ENCODE results near the gene ID3. TPM values are rescaled to one million over a fixed set of nuclear protein-coding genes. Genes with fewer than 3 reads are reported as not detected.

The ID3 gene
- total and polyA plus RNA-seq, 9 of the 15 experiments (the other 6 are each of a cell fraction or from before 2014, with no cell fraction given) = 6.8 to 59.8 (median 23.5) TPM

- TF ChIP-seq BMI1 (IDR thresholded peaks at IDR 0.05; ENCODE audit: low read length) (no peak), KHSRP (IDR thresholded peaks at IDR 0.05) (0 out of 2 replicates have a peak, but pooled peaks have one; percentile 40), RCOR1 (IDR thresholded peaks at IDR 0.05; ENCODE audit: borderline replicate concordance in 1 of 2, low read depth in 2 of 2, low read length in 2 of 2) (no peak), HOMEZ (CRISPR knock-in tag; IDR thresholded peaks at IDR 0.05) (no peak), MCM7 (IDR thresholded peaks at IDR 0.05) (no peak), YY1 (IDR thresholded peaks at IDR 0.05; ENCODE audit: borderline replicate concordance in 1 of 3, control insufficient read depth in 1 of 3, extremely low read depth in 1 of 3, insufficient read depth in 3 of 3, insufficient read length in 1 of 3, insufficient replicate concordance in 2 of 3, low read depth in 1 of 3, low read length in 2 of 3) (no peak), TRIM24 (IDR thresholded peaks at IDR 0.05) (peak; percentile 38 to 54; a peak in 1 of 4 replicates), ZNF407 (IDR thresholded peaks at IDR 0.05; ENCODE audit: low read depth) (peak; percentile 38; the same call in 1 of the 2 replicates), CXXC5 (CRISPR knock-in tag; IDR thresholded peaks at IDR 0.05) (no peak), RBM22 (IDR thresholded peaks at IDR 0.05; ENCODE audit: low read depth, low read length, poor library complexity, severe bottlenecking) (no peak), ZNF217 (CRISPR knock-in tag; IDR thresholded peaks at IDR 0.05) (no peak)
- TF ChIP-seq, protein P1, sequence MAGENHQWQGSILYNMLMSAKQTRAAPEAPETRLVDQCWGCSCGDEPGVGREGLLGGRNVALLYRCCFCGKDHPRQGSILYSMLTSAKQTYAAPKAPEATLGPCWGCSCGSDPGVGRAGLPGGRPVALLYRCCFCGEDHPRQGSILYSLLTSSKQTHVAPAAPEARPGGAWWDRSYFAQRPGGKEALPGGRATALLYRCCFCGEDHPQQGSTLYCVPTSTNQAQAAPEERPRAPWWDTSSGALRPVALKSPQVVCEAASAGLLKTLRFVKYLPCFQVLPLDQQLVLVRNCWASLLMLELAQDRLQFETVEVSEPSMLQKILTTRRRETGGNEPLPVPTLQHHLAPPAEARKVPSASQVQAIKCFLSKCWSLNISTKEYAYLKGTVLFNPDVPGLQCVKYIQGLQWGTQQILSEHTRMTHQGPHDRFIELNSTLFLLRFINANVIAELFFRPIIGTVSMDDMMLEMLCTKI (IDR thresholded peaks at IDR 0.05; ENCODE audit: partially characterized antibody) = no peak
- TF ChIP-seq, protein P2, sequence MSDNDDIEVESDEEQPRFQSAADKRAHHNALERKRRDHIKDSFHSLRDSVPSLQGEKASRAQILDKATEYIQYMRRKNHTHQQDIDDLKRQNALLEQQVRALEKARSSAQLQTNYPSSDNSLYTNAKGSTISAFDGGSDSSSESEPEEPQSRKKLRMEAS (CRISPR knock-in tag; IDR thresholded peaks at IDR 0.05) = peak; percentile 31; the same call in 1 of the 2 replicates
These were observed 9.5 kb upstream of the ID3 start (continued) for GRCh38 chr1:23568608-23569383.
